Measurements from ENCODE around the gene SLC25A11. TPM values are rescaled to one million over a fixed set of nuclear protein-coding genes. Genes with fewer than 3 reads are reported as not detected.

Gene SLC25A11
- total RNA-seq, 1 donor from 2014 or later, result 219 TPM

GRCh38 chr17:4982305-4982704 is 42.5 kb upstream of the SLC25A11 start:
- H3K36me3 ChIP-seq, result peaks cover 61% of the 10 kb centered on the region
- TF ChIP-seq, protein P1, sequence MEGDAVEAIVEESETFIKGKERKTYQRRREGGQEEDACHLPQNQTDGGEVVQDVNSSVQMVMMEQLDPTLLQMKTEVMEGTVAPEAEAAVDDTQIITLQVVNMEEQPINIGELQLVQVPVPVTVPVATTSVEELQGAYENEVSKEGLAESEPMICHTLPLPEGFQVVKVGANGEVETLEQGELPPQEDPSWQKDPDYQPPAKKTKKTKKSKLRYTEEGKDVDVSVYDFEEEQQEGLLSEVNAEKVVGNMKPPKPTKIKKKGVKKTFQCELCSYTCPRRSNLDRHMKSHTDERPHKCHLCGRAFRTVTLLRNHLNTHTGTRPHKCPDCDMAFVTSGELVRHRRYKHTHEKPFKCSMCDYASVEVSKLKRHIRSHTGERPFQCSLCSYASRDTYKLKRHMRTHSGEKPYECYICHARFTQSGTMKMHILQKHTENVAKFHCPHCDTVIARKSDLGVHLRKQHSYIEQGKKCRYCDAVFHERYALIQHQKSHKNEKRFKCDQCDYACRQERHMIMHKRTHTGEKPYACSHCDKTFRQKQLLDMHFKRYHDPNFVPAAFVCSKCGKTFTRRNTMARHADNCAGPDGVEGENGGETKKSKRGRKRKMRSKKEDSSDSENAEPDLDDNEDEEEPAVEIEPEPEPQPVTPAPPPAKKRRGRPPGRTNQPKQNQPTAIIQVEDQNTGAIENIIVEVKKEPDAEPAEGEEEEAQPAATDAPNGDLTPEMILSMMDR (IDR thresholded peaks at IDR 0.05; ENCODE audit: borderline replicate concordance), result no peak
- intact Hi-C loops (cut with micrococcal nuclease), result no loop called here
- DNase-seq, result no peak
- peaks cover 22% of the 10 kb centered on the region for H3K4me1 ChIP-seq
- H3K9me3 ChIP-seq (replicated peaks), result no peaks in the 10 kb centered on the region
- no peak overlapping the region for H3K4me3 ChIP-seq
- H3K27ac ChIP-seq (replicated peaks), result no peak overlapping the region
- no peaks in the 10 kb centered on the region for H3K27me3 ChIP-seq (ENCODE audit: low read depth)

GRCh38 chr17:4980644-4981216 is 40.9 kb upstream of the SLC25A11 start:
- intact Hi-C loops (cut with micrococcal nuclease), result no loop called here
- Histone ChIP-seq H3K4me1 (peaks cover 10% of the 10 kb centered on the region), H3K4me3 (no peak overlapping the region), H3K36me3 (peaks cover 76% of the 10 kb centered on the region), H3K27ac (replicated peaks) (no peak overlapping the region), H3K9me3 (replicated peaks) (no peaks in the 10 kb centered on the region), H3K27me3 (ENCODE audit: low read depth) (no peaks in the 10 kb centered on the region)
- DNase-seq, result no peak
- TF ChIP-seq, protein P1 (IDR thresholded peaks at IDR 0.05; ENCODE audit: borderline replicate concordance), result peak; percentile 80

DNA sequence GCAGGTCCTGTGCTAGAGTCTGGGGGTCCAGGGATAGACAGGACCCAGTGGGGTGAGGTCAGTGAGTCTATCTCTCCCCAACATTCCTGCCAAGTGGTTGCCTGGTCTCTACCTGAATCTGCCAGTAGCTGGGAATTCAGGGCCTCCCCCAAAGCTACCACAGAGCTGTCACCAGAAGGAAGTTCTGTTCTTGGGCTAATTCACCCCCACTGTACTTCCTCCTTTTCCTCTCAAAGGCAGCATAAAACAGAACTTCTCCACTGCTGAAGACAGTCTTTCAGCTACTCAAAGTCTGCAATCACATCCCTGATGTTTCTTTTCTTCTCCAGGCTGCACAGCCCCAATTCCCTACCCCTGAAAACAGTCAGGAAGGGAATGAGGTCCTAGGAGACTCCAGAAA is 38.9 kb upstream of the SLC25A11 start:
- Histone ChIP-seq H3K9me3 (replicated peaks) (no peaks in the 10 kb centered on the region), H3K36me3 (peaks cover 72% of the 10 kb centered on the region), H3K4me3 (no peak overlapping the region), H3K4me1 (peaks cover 28% of the 10 kb centered on the region), H3K27ac (replicated peaks) (no peak overlapping the region), H3K27me3 (ENCODE audit: low read depth) (no peaks in the 10 kb centered on the region)
- intact Hi-C loops (cut with micrococcal nuclease), result no loop called here
- TF ChIP-seq, protein P1 (IDR thresholded peaks at IDR 0.05; ENCODE audit: borderline replicate concordance), result no peak
- no peak for DNase-seq

DNA sequence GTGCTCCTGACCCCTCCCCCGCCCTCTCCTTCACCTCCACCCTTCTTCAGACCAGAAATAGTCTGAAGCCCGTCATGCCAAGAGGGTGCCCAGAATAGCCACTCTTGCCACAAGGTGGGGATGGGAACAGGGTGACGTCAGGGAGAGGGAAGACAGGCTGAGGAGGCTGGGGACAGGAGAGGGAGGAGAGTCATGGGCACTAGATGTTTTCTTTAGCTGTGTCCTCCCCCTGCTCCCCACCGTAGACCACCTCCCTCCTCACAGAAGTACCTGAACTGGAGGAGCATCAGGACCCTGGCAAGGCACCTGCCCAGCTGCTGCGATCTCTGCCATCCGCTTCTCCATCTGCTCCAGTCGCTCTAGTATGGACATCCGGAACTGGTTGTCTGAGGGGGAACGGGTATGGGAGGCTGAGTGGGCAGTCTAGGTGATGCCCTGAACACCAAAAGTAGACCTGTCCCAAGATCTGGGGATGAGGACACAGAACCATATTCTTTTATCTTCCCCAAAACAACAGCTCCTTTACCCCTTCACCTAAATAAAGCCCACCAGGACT is 34.3 kb upstream of the SLC25A11 start:
- peak; percentile 54 for DNase-seq
- no peaks in the 10 kb centered on the region for H3K27me3 ChIP-seq (ENCODE audit: low read depth)
- TF ChIP-seq, protein P1 (IDR thresholded peaks at IDR 0.05; ENCODE audit: borderline replicate concordance), result no peak
- peaks cover 65% of the 10 kb centered on the region for H3K36me3 ChIP-seq
- no peaks in the 10 kb centered on the region for H3K9me3 ChIP-seq (replicated peaks)
- H3K4me3 ChIP-seq, result peak overlapping the region; percentile 34
- peaks cover 54% of the 10 kb centered on the region for H3K4me1 ChIP-seq
- H3K27ac ChIP-seq (replicated peaks), result peak overlapping the region; percentile 80
- intact Hi-C loops (cut with micrococcal nuclease), result no loop called here

DNA sequence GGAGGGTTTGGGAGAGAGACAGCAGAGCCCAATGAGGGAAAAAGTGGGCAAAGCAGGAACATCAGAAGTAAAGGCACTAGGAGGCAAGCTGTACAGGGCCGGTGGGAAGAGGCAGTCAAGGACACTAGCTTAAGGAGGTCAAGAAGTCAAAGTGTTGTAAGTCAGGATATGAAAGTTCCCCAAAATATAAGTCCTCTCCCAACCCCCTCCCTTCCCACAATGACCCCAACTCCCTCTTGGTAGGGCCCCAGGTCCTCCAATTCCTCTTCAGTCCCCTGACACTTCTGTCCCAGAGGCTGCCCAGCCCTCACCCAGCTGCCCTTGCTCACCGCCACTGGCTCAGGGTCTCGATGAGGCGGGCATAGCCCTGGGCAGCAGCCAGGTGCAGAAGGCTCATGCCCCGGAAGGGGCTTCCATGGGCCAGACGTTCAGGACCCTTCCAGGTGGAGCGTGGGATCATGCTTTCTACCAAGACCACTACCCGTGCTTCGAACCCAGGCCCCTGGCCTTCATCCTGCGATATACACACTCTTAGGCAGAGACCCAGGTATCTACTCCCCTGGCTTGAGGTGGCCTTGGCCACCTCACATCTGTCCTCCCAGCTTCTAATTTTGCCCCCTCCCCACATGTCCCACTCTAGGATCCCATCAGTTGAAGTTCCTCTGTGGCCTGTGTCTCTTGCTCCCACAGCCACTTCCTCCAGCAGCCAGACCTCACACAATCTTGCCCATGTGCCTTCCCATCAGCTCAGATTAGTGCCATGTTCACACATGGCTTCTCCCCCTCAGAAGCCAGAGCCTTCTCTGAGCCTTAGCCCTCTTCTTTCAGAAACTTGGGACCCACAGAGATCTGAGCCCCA is 33.6 kb upstream of the SLC25A11 start:
- peaks cover 58% of the 10 kb centered on the region for H3K36me3 ChIP-seq
- peaks cover 61% of the 10 kb centered on the region for H3K4me1 ChIP-seq
- DNase-seq, result no peak
- H3K27me3 ChIP-seq (ENCODE audit: low read depth), result no peaks in the 10 kb centered on the region
- TF ChIP-seq, protein P1 (IDR thresholded peaks at IDR 0.05; ENCODE audit: borderline replicate concordance), result no peak
- intact Hi-C loops (cut with micrococcal nuclease), result no loop called here
- H3K9me3 ChIP-seq (replicated peaks), result no peaks in the 10 kb centered on the region
- peak overlapping the region; percentile 80 for H3K27ac ChIP-seq (replicated peaks)
- H3K4me3 ChIP-seq, result no peak overlapping the region

Data from left ventricle myocardium inferior (tissue), 1 donor.